Dermis blood vessel endothelial cell (primary cell): ENCODE results near the gene PAFAH2. TPM values are rescaled to one million over a fixed set of nuclear protein-coding genes. Genes with fewer than 3 reads are reported as not detected.

ENCODE experiments used
- DNase-seq: peaks from one replicate; pipeline ENCODE4 v3.0.0; 2010
- total RNA-seq: library from RNA; depleted of rRNA; stranded (reverse); fragments of >200 nt; gene quantifications from 2 replicates; pipeline ENCODE4 v1.2.3, GENCODE V29; 2014

The PAFAH2 gene
- total RNA-seq, 1 donor from 2014 or later: 31.7 TPM

DNA sequence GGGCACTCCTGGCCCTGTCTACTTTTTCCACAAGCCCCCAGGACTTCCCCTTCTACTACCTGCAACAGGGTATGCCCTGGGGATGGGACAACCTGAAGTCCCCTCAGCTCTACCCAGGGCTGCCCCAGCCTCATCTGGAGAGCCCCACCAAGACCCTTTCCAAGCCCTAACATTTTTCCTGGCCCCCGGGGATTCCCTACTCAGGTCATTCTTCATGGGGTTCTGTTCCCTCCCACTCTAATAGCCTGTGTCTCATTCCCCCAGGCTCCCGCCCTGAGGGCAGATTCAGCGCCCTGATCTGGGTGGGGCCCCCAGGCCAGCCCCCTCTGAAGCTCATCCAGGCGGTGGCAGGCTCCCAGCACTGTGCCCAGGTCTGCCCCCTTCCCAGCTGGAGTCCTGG, 33.3 kb upstream of the PAFAH2 start:
- no peak for DNase-seq

DNA sequence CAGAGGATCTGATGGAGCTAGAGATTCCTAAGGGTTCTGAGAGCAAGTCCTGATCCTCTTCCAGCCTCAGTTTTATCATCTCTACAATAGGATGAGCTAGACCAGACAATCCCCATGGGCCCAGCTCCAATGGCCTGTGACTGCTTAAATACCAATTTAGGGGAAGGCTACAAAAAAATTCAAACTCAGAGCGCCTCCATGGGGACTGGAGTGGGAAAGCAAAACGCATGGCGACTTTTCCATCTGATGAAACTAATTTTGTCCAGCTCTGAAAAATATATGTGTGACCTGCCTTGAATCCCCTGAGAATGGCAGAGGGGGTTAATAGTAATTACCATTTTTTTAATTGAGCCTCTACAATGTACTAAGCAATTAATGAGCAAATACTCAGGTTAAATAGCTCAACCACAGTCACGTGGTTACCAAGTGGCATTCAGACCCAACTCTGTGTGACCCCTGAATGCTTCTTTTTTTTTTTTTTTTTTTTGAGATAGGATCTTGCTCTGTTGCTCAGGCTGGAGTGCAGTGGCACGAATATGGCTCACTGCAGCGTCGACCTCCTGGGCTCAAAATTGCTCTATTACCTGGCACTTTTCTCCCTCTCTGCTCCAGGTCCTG, 32.1 kb upstream of the PAFAH2 start:
- DNase-seq: peak; percentile 10

DNA sequence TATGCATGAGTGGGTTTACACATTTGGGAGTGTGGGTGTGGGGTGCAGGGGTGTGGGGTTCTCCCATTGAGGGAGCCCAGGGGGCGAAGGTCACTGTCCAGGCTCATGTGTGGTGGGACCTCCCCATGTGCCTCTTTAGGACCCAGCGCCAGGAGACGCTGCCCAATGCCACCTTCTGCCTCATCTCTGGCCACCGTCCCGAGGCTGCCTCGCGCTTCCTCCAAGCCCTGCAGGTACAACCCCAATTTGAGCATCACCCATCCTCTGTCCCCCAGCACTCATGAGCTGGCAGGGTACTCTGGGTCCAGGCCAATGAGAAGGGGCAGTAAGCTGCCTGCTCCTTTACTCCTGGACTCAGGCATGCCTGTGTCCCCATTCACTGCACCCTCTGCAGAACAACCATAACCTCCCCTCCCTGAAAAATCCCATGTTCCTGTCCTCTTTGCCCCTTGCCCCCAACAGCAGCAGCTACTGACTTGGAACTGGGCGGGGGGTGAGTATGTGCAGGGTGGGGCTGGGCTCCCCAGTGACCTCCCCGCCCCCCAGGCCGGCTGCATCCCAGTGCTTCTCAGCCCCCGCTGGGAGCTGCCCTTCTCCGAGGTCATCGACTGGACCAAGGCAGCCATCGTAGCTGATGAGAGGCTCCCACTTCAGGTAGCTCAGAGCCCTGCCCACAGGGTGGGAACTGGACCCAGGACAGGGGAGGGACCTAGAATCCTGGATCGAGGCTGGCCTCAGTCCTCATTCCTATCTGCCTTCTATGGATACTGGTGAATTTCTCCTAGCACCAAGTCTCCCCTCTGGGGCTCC, 31.4 kb upstream of the PAFAH2 start:
- no peak for DNase-seq

DNA sequence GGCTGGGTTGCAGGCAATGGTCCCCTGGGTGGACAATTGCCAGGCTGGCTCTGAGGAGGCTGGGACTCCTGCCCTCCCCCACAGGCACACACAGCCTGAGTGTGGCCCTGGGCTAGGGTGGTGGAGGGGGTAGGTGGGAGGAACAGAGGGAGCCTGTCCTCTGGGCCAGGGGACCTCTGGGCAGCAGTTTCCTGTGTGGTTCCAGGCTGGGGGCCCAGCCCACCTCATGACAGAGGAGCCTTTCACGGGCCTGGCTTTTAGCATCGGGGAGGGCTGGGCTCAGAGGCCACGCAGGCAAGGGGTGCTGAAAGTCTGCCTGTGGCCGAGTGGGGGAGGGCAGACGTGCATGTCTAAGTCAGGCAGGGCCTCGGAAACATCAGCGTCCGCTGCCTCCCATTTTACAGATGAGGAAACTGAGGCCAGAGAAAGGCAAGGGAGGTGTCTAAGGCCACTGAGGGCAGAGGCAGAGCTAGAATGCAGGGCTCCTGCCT, 30.7 kb upstream of the PAFAH2 start:
- DNase-seq: no peak

DNA sequence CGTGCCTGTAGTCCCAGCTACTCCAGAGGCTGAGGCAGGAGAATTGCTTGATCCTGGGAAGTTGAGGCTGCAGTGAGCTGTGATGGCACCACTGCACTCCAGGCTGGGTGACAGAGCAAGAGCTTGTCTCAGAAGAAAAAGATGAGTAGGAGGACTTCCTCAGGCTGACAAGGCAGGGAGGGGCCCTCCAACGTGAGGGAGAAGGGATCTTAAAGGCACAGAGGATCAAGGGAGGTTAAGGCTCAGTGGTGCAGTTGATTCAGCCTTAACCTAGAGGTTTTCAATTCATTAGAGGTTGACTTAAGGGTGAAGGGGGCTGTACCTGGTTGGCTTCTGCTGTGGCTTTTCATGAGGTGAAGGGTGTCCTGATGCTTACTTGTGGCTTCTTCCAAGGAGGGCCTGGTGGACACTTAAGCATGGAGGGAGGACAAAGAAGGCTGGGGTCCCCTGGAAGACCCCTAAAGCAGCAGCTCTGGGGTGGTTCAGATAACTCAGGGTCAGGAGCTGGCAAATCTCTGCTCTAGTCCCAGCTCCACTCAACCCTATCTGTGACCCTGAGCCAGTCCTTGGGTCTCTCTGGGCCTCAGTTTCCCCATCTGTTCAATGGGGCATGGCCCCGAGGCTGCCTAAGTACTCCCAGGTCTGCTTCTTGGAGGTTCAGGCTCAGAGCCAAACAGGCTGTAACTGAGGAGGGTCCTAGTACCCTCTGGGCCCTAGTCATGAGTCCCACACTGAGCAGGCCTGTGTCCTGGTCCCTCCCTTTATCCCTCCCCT, 30.0 kb upstream of the PAFAH2 start:
- no peak for DNase-seq

DNA sequence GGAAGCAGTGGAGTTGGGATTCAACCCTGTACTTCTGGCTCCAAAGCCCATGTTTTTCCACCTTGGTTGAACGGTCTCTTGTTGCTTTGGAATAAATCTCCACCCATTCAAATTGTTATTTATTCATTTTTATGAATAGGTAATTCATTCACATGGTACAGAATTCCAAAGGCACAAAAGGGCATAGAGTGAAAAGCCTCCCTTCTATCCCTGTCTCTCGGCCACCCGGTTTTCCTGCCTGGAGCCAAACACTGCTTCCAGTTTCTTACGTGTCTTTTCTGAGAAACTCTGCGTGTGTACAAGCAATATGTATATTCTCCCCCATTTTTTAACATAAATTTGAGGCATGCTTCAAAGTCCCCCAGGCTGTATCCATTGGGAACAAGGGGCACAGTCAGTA, 27.7 kb upstream of the PAFAH2 start:
- DNase-seq: no peak

DNA sequence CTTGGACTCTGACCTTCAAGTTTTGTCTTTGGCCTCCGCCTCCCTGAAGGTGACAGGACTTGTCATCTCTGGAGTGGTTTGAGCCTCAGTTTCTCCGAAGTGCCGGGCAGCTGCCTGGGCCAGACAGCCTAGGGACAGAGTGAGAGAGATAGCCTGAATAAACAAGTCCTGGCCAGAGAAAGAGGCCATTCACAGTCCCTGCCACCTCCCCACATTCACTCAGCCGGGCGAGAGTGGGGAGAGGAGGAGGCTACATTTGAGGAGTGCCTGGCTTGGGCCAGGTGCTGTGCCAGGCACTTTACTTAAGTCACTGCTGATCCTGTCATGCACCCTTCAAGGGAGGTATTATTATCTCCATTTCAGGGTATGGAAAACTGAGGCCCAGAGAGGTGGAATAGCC, 27.2 kb upstream of the PAFAH2 start:
- no peak for DNase-seq

DNA sequence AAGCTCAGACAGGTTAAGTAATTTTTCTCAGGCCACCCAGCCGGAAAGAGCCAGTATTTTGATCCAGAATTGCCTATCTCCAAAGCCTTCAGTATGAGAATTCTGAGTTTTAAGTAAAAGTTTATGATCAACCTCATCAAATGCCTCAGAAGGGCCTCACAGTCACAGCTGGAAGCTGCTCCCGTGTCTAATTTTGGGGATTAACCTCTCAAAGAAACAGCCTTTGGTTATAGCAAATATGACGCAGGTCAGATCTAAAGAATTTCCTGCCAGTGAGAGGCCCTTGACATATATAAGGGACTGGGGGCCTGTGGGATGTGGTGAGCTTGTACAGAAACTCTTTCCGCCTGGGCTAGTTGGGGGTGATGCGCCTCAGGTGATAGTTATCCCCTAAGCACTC, 26.0 kb upstream of the PAFAH2 start:
- DNase-seq: no peak

DNA sequence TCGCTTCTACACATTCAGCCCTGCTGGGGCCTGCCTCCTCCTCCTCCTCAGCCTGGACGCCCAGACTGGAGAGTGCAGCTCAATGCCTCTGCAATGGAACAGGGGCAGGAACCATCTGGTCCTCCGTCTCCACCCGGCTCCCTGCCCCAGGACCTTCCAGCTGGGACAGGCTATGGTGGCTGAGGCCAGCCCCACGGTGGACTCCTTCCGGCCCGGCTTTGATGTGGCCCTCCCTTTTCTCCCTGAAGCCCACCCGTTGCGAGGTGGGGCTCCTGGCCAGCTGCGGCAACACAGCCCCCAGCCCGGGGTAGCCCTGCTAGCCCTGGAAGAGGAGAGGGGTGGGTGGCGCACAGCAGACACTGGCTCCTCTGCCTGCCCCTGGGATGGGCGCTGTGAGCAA, 25.1 kb upstream of the PAFAH2 start:
- DNase-seq: no peak

DNA sequence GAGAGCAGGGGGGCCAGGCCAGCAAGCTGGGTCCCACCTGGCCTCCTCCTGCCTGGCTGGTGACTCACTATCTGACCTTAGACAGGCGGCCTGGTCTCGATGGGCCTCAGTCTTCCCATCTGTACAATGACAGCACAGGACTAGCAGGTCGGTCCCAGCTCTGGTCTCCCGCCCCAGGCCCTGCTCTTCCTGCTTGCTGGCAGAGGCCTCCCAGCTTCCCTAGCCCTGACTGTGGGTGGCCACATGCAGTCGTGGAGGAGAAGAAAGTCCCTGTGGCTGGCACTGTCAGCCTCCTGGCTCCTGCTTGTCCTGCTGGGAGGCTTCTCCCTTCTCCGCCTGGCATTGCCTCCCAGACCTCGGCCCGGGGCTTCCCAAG, 24.5 kb upstream of the PAFAH2 start:
- no peak for DNase-seq

DNA sequence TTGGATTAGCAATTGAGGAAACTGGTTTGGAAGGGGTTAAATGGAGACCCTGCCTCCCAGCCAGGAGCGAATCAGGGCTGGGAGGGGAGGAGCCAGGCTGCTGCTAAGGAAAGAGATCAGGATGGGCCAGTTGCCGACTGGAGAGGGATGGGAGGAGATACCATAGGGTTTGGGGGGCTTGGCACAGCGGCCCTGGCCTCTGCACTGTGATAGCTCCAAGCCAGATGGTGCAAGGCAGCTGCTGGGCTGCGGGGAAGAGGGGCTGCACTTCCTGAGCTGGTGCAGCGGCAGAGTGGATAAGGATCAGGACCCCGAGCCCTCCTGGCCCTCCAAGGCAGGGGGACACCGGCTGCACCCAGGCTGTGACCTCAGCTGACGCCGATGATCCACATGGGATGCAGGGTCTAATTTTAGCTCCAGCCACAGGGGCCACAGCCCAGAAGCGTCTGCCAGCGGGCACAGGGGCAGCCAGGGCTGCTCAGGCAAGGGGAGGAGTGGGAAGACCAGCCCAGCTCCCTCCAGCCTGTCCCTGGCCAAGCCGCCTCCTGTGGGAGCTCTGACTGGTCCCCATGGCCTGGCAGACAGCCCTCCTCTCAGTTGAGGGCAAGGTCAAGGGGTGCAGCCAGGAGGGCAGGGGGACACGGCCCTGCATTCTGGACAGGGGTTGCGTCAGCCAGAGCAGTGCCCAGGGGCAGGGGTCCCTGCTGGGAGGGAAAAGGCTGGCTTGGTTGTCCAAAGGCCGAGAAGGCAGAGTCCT, 24.0 kb upstream of the PAFAH2 start, which contains the start of gene EXTL1:
Gene EXTL1 (plus strand): TSS at position 129 of the 757 bp plus-strand sequence. CDS start 872 bp downstream, outside the sequence.
- peak; percentile 13 for DNase-seq

DNA sequence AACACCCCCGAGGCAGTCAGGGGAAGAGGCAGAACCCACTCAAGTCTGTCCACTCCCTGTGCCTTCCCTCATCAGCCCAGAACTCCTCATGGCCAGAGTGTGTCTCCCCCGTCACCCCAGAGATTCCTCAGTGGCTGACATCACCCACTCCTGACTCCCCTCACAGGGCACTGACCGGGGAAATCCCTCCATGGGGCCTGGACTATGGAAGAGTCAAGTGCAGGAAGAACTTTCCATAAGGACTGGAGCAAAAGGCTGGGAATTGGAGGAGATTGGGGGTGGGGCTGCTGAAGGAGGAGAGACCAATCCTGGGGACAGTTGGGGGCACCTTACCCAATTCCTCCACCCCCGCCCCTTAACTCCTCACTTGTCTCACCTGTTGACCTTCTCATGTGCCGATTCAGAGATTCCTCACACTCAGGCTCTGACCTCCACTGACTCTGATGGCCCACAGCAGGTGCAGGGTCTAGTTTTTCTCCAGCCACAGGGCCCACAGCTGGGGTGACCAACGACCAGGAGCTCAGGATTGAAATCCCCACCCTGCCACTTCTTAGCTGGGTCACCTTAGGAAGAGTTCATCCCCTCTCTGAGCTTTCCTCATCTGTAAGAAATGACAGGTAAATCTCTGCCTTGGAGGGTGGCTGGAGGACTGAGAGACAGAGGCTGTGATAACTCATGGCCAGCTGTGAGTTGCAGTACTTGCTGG, 23.2 kb upstream of the PAFAH2 start:
- no peak for DNase-seq

DNA sequence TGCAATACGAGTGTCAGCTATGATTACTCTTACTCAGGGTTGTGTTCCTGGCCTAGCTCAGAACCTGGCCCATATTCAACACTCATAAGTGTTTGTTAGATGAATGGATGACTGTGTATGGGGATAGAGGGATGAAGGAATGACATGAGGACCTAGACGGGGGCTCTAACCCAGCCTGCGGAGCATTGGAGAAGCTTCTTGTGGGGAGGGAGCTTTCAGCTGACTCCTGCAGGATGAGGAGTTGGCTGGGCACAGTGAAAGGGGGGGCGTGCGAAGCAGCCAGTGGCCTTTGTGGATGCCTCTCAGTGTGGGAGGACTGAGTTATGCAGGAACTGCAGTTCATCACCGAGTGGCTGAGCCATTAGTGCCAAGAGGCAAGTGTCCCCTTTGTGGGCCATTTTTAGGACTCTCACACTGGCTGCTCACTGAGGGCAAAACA, 22.5 kb upstream of the PAFAH2 start:
- no peak for DNase-seq

DNA sequence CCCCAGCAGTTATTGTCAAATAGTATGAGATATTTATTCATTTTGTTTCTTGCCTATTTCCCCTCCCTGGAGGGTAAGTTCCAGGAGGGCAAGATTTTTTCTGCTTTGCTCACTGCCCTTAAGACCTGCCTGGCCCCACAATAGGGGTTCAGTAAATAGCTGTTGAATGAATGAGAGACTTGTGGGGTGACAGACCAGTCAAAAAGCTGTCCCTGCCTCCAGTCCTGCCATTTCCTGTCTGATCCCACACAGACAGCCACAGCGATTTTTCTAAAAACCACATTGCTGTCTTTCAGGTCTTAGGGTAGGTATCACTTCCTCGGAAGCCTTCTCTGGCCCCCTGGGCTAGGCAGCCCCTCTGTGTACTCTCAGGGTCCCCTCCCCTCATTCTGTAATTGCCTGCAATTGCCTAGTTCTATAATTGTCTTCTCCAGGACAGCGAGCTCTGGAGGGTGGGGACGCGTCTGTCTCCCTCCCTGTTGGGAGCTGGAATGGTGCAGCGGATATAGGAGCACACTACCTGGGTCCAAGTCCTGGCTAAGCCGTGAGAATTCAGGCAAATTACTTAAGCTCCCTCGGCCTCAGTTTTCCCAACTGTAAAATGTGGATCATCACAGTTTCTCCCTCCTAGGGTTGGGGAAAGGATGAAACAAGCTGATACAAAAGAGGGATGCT, 21.9 kb upstream of the PAFAH2 start:
- DNase-seq: no peak

DNA sequence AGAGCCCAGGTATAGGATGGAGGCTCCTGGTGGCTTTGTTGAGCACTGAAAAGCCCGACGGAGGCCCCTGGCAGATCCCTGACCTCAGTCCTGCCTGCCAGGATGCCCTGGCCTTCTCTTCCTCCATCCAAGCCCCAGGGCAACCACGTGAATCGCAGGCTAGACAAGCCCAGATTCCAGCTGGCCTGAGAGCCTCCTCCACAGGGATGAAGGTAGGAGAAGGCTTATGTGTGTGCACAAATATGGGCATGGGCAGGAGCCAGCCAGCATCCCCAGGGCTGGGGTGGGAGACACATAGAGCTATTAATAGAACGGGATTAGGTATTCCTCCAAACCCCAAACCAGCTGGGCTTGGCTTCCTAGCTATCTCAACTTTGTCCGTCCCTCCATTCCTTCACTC, 19.7 kb upstream of the PAFAH2 start:
- no peak for DNase-seq

DNA sequence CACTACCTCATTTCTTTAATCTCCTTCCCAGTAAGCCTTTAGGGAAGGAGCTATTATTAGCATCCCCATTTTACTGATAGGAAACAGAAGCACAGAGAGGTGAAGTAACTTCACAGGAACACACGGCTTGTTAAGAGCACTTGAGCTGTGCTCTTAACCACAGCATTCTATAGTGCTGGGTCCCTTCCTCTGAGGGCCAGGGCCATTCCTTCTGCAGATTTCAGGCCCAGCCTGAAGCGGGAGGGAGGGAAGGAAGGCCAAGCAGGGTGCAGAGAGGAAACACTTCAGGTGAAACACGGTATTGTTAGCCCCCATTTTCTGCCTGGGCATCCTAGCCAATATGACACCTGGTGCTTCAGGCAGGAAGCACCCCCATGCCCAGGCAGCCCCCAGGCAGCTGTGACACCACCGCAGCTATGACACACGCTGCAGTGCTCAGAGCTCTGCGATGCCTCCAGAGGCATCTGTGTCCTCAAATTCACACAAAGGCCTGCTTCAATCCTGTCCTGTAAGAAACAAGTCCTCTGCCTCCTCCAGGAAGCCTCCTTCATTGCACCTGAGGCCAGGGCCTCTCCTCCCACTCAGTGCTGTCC, 19.2 kb upstream of the PAFAH2 start:
- no peak for DNase-seq

DNA sequence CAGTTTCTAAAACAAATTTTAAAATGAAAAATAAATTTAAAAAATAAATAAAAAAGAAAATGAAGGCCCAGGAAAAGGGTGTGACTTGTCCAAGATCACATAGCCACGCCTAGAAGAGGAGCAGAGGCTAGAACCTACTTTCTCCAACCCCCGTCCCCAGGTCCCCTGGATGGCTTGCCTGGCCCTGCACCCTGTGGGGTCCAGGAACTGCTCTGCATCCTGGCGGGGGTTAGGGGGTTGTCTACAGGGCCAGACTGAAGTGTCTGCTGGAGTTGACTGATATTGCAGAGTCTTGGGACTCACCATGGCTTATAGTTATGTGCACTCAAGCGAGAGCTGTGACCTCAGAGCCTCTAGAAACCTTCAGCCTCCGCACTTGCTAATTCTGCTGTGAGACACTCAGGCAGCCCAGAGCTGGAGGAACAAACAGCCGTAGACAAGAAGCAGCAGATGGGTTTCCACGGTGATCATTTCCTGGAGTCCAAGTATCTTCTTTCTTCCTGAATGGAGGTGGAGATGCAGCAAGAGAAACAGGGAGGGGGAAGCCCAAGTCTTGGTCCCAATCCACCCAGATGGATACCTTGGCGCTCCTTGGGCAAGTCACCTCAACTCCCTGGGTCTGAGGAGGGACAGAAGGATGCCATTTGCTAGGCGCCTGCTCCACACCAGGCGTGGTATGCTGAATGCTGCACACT, 18.5 kb upstream of the PAFAH2 start:
- DNase-seq: no peak

DNA sequence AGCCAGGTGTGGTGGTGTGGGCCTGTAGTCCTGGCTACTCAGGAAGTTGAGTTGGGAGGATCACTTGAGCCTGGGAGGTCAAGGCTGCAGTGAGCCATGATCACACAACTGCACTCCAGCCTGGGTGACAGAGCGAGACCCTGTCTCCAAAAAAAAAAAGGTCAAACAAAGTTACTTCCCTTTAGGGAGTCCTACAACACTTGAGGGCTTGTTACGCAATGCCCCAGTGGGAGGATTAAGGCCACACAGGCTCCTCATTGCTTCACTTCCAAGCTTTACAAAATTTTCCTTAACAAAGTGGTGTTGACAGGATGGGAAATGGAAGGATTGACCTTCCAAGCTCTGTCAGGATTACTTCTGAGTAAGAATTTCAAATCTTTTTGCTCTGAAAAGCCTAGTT, 17.5 kb upstream of the PAFAH2 start:
- DNase-seq: no peak

DNA sequence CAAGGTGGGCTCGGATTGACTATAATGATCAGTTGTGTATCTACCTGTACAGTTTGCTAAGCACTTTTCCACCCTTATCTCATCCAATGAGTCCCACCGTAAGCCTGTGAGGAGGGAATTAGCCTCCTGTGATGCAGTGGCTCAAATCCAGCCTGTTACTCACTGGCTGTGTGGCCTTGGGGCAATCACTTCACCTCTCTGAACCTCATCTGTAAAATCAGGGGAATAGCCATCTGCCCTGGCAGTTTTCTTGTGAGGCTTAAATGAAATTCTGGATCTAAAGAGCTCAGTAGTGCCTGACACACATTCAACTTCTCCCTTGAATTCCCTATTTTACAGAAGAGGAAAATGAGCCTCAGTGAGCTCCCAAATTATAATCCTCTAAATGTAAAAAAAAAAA, 16.3 kb upstream of the PAFAH2 start:
- no peak for DNase-seq

DNA sequence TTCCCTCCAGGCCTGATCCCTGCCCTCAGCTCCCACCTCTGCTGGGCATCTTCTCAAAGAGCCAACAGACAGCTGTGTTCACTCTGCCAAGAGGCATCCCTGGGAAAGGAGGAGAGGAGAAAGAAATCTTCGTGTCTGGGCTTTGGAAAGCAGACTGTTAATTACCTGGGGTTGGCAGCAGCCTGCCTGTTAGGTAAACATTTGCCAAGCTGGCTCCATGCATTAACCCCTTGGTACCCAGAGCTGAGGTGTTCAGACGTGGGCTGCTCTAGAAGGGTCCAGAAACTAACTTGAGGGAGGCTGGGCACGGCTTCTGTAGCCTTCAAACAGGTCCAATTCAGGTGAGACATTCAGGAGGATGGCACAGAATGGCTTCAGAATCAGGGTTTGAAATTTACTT, 15.0 kb upstream of the PAFAH2 start:
- no peak for DNase-seq
